CMK (cell line): ENCODE results near the gene HOXC4.
"Not testable (repeated sequence)": the region's sequence is repeated elsewhere in the genome, so short reads cannot be mapped to it uniquely, and the experiment has no call there.

Source experiments
- DNase-seq: peaks from one replicate; pipeline ENCODE4 v3.0.0-alpha.2; 2010; ENCODE audit warnings: low read depth

Gene HOXC4

DNA sequence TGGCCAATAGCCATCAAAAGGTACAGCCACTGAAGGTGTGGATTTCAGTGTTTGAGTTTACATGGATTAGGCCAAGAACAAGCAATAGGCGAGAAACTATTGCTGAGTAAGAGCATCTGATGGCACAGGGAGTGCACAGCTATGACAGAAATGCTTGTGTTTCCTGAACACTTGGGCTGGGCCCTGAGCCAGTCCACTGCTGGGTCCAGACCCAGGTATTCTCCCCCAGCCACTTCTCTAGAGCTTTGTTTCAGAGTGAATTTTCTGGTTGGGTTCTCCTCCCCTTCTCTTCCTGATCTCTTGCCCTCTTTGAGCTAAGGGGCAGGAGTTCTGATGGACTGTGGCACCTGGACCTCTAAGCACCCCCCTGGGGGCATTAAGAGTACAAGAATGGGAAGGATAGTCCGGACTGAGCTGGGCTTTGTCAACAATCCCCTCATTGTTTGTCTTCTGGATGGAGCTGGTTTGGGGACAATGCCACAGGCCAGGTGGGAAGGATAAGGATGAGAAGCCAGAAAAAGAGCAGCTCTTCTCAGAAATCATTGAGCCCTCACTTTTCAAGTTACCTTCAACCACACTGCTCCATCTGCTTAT is 12.4 kb upstream of the HOXC4 start:
- DNase-seq = no peak

DNA sequence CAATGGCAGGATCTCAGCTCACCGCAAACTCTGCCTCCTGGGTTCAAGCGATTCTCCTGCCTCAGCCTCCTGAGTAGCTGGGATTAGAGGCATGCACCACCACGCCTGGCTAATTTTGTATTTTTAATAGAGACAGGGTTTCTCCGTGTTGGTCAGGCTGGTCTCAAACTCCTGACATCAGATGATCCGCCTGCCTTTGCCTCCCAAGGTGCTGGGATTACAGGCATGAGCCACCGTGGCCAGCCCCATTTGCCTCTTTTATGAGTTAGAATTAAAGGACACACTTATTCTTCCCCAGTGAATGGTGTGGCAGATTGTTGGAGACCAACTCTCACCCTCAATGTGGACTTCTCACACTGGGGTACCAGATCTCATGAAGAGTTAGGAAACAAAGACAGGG is 11.6 kb upstream of the HOXC4 start:
- DNase-seq = not testable (repeated sequence)

DNA sequence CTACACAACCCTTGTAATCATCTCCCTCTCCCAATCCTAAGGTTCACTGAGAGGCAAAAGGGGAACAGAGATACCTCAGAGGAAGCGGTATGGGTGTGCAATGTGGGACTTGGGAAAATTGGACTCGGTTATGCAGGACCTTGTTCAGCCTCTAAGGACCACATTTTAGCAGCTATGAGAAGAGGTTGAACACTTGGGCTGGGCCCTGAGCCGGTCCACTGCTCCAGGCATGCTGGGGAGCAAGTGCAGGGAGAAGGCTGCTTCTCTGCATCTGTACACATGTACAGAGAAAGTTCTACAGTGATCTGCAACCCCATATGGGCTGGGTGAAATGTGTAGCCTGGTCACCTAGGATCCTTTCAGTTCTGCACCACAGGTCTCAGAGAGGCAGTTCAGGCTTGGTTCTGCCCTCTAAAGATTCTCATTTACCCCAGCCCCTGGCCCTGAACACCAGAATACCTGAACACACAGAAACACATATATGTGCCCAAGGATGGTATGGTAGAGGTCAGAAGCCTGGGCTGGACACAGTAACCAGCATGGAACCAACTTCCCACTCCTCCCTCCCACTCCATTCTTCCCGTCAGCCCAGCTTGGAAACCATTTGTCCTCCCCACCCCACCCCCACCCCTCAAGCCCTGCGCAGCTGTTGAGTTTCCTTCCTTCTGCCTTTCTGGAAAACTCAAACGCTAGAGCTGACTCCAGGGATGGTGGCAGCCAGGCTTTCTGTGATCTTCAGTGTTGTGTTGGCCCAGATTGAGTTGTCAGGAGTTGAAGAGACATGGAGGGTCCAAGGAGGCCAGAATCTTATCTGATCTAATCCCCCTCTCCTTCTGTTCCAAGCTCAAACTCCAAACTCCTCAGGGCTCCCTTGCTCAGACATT is 10.4 kb upstream of the HOXC4 start:
- DNase-seq = no peak

DNA sequence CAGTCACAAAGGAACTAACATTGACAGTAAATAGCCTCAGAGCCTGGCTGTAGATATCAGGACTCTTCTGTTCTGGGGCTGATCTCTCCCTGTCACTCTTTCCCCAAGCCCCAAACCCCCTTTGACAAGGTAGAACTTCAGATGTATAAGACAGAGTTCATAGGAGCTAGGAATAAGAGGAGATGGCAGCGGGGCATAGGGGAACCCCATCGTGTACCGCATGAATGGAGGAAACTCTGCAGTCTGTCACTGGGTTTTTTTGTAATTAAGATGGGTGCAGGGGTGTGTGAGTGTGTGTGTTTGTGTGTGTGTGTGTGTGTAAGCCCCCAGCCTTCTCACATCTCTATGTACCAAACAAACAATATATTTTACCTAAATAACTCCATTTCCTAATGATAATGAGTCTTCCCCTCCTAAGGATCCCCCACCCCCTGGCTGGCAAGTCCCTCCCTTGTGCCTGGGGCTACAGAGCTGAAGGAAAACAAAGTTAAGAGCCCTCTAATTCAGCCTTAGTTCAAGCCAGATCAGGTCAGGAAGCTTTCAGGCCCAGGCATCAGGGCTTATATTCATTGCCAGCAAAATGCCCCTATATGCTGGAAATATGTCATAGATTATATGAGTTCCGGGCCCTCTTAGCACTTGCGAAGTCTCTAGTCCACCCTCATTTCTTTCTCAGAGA is 9.1 kb upstream of the HOXC4 start:
- DNase-seq = no peak

DNA sequence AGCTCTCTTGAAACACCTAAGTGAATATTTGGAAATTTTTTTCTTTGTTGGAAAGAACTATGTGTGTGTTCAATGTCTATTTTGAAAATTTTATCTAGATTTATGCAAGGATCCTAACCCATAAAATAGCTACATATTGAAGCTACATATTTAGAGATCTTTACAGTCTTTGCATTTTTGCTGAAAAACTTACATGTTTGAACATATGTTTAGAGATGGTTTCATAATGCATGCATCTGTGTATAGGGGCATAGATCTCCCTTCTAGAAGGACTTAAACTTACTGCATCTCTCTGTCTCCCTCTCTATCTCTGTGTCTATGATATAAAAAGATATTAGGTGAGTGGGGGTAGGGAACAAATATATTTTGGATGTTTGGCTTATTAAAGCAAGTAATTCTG is 8.2 kb upstream of the HOXC4 start:
- no peak for DNase-seq

DNA sequence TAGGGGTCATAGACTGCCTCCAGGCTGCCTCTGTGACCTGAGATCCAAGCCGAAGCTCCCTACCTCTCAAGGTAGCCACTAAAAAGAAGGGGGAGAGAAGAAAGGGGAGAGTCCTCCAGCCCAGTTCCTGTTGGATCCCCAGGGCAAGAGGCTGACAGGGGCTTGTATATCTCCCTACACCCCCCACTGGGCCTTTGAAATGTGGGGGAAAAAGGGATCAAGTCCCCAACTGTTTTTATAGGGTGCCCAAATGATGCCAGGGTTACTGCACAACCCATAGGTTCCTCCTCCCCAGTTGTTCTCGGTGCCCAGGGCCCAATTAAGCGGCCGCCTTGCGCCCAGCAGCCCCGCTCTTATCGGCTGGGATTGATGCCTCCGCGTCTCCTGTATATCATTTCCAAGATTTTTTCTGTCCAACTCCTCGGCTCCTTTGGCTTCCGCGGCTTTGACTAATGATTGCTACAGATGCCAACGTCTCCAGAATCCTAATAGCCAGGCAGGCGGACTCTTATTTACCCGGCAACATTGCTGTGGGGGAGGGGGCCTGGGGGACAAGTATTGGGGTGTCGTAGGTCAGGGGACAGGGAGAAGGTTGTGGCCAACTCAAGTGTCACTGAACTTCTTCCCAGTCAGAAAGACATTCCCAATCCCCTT is 7.6 kb upstream of the HOXC4 start:
- no peak for DNase-seq

DNA sequence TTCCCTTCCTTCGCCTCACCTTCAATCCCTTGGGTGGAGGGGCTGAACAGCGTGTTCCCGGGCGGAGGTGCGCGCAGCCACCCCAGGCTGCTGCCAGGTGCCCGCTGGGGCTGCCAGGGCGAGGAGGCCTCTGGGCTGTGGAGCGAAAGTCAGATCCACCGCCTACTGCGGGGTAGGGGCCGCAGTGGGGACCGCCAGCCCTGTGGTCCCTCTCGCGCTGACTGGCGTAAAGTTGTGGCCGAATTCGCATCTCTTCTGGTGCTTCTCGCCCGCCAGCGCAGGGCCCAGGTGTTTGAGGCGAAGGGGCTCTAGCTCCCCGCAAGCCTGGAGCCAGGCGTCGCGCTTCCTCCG is 6.9 kb upstream of the HOXC4 start:
- no peak for DNase-seq

DNA sequence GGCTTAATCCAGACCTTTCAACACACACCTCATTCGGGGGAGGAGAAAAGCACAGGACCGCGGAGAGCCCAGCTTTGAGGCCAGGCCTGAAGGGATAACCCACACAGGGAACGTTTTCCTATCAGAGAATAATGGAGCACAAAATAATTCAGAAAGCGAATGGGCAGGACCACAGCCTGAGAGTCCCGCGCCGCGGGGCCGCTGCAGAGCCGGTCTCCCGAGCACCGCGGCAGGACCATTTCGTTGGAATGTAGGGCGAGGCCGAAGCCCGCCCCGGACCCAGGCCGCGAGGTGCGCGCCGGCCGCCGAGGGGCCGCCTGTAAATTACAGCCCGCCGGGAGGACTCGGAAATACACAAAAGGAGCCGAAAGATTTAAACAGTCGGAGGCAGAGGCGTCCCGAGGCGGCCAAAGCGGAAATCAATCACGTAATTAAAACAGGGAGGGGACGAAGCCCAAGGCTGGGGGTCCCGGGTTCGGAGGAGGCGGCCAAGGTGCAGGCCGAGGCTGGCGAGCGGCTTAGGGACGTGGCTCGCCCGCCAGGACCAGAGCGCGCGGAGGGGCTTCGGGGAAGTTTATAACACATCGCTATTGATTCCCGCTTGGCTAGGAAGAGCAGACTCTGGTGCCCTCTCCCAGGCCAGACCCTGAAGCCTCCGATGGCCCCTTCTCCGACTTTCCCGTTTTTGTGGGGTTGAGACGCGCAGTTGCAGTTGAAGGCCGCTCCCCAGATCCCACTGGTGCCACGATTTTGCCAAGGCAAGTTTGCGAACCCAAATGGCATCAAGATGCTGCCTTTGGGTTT is 6.3 kb upstream of the HOXC4 start:
- no peak for DNase-seq

DNA sequence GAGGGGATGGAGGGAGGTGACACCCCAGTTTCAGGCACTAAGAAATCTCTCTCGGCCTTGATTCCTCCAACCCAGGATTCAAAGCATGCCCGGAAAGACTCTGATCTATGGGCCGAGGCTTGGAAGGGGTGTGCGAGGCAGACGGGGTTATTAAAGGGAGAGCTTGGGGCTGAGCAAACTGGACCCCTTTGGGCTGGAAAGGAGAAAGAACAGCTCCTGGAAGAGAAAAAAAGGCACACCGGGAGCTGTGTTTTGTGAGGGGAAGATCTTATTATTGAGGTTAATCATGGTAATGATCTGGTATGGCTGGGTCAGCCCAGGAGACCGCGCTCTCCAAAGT is 5.7 kb upstream of the HOXC4 start:
- DNase-seq = no peak

DNA sequence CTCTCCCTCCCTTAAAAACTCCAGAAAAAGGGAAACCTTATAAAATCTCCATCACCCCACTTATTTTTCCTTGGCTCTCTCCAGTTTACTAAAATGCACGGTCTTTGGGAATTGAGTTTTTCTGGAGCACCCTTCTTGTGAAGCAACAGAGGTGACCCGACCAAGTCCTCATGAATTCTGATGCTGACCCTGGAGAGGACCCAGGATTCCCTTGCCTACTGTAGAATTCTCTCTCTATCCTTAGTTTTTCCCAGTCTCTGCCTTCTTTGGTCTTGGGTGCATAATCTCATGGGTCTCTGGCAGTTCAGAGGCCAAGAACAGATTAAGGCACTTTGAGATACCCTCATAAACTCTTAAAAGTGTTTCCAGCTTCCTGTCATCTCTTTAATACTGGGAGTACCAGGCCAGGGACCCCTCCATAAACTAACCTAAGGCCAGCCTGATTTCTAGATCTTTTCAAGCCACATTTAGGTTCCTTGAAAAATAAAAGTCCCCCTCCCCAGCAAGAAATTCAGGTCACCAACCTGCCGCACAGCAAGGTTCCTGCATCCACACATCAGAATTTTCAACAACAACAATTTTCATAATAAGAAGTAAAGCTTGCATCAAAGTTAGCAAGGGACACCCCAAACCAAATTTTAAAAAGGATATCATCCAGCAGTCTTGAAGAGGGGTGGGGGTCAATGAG is 5.1 kb upstream of the HOXC4 start:
- no peak for DNase-seq

DNA sequence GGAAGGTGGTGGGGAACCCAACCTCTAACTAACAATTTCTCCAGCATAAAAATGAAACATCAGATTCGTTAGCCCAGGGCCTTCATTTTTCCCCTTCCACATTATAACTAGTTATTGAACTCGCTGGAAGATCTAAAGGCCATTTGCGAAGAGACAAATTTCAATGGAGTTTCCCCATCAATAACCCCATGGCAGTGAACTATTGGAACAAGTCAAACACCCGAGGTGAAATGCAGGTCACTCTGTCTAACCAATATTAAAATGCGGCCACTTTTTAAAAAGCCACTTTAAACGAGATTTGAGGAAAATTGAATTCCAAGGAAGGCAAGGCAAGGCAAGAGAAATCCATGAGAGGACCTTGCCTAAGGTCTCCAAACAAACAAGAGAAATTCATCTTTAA is 4.5 kb upstream of the HOXC4 start:
- DNase-seq = no peak

DNA sequence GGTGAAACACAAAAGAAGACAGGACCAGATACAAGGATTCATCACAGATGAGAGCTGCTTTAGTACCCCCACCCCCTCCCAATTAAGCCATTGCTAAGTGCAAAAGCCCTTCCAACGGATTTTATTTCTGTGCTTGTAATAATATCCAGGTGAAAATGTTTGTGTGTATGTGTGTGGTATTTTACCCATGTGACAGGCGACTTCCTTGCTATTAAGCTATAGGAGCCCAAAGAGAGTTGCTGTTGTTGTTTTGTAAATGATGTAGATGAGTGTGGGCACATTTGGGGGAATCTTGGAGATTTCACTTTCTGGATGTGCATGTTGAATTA is 3.2 kb upstream of the HOXC4 start:
- DNase-seq = no peak

DNA sequence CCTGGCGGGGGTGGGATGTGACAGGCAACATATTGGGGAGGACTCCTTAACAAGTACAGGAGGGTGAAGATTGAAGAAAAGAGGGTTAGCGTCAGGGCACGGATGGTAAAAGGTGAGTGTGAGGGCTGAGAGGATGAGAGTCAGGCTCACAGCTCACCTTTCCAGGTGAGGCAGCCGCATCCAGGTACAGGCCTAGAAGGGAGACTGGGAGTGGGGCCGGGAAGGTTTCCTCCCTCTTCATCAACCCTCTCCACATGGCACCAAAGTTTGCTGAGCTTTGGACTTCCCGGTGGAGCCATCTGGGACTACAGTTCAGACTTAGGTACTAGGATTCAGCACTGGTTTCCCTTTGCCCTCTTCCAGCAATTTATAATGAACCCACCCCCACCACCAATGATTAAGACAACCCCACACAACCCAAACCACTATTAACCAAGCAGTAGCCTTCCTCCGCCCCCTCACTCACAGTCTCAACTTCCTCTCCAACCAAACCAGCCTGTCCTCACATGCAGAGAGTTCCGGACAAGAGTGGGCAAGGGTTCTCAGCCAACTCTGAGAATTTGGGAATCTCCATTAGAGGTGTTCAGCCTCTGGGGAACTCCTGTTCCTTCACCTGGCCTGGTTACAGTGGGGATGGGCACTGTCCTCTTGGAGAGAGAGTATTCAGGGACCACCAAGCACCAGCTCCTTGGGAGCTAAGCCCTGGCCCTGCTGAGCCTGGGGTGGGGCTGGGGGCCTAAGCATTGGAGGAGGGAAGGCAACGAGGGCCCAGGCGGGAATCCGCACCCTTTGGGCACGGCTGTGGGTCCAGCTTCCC is 2.4 kb upstream of the HOXC4 start:
- DNase-seq = no peak

DNA sequence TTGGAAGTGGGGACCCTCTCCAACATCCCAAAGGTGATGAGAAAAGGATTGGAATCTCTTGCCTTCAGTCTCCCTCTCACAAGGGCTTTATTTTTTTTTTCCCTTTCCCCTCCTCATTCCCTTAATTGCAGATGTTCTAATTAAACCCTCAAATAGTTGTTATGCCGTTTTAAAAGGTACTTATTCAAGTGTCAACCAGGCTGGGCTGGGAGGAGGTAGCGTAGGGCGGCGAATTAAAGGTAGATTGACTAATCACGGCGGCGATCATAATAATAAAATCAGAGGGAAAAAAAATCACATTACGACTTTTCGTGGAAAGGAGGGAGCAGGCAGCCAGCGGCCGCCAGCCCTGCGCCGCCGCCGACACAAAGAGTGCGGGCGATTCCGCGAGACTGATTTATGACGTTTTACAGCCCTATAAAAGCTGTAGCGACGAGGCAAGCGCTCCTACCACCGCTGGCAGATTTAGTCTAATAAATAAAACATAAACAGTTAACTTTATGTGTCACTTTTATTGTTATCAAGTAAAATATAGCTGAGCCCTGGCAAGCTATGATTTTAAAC is 1.7 kb upstream of the HOXC4 start:
- DNase-seq = no peak

DNA sequence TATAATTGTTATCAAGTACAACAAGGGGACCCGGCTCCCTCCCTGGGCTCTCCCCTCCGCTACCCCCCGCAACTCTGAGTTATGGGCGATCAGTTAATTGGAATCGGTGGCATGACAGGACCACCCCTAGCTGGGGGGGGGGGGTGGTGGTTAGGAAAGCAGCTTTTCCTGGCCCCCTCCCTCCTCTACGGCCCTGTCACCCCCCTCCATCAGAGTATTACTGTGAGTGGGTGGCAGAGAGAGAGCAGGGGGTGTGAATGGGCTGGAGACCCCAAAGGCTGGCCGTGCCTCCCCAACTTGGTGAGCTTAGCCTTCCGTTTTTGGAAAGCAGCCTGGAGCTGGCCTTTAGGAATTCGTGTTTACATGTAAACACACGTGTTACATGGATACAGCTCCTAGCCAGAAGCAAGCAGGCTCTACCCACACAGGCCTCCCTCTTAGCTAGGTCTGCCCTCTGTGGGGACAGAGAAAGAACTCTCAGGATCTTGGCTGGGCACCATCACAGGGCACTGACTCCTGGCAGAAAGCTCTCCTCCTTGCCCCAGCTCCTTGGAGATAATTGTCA is 1.1 kb upstream of the HOXC4 start:
- no peak for DNase-seq

DNA sequence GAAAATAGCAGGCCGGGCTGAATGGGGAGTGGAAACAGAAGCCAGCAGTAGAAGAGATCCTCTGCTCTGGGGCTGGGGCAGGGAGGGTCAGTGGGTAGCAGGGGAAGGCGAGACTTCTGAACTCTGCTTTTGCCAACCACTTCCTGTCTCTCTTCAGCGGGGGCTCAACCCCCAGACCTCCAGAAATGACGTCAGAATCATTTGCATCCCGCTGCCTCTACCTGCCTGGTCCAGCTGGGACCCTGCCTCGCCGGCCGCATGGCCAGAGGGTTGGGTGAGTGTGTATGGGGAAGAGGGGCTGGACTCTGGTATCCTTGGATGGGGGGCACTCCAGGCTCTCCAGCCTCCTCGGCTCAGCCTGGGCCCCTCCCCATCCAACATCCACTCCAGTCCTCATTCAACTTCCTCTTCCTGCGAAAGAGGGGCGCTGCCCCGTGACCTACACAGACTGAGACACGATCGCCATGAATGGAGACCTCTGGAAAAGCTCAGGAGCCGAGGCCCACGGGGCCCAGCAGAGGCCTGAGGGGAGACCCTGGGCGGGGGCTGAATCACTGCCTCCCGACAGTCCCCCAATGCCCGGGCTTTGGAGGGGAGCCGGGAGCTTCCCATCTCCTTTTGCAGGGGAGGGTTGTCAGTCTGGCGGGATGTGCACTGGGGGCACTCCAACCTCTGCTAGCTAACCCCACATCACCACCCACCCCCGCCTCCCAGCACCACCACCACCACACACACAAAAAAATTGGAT is 458 bp upstream of the HOXC4 start:
- DNase-seq = no peak

DNA sequence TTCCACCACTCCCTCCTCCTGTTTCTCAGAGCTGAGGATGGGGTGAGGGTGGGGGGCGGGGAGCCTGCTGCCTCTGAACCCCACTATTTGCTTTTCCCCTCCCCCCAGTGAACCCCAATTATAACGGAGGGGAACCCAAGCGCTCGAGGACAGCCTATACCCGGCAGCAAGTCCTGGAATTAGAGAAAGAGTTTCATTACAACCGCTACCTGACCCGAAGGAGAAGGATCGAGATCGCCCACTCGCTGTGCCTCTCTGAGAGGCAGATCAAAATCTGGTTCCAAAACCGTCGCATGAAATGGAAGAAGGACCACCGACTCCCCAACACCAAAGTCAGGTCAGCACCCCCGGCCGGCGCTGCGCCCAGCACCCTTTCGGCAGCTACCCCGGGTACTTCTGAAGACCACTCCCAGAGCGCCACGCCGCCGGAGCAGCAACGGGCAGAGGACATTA is 1.1 kb downstream of the HOXC4 start:
- no peak for DNase-seq

DNA sequence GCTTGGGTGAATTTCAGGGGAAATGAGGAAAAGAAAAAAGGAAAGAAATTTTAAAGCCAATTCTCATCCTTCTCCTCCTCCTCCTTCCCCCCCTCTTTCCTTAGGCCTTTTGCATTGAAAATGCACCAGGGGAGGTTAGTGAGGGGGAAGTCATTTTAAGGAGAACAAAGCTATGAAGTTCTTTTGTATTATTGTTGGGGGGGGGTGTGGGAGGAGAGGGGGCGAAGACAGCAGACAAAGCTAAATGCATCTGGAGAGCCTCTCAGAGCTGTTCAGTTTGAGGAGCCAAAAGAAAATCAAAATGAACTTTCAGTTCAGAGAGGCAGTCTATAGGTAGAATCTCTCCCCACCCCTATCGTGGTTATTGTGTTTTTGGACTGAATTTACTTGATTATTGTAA is 1.9 kb downstream of the HOXC4 start:
- DNase-seq = no peak

DNA sequence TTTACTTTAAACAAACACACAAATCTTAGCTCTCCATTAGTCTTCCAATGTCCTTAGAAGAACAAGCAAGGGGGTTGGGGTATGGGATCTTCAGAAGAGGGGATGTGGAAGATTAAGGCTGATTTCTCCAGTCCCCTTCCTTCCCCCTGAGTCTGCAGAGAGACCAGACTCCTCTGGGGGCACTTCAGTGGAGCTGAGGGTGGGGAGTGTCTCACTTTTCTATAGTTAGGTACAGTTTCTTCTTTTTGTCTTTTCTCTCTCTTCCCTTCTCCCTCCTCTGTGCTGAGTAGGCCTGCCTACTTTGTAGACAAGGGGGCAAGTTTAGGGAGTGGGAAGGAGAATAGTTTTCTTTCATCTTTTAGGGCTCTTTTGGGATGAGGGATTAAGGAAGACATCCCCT is 2.5 kb downstream of the HOXC4 start:
- DNase-seq = no peak
